HL-60 (cell line): ENCODE results near the gene TCF3.
A peak's percentile ranks its signal among the peaks of the same experiment; 100 is the strongest.

Experiments
- DNase-seq, 2 experiments: peaks; one replicate each; pipeline ENCODE4 v3.0.0-alpha.2; 2010 to 2020; ENCODE audit warnings: low read depth in 1 of 2, low spot score in 1 of 2
- H3K27ac ChIP-seq: fragments of 250-450 bp; sonication (Bioruptor Pico); replicated peaks from 2 replicates; pipeline ENCODE4 v1.5.1; 2020; ENCODE audit warnings: mild to moderate bottlenecking, moderate library complexity
- H3K27me3 ChIP-seq: fragments of 250-450 bp; sonication (Bioruptor Pico); 2 replicates; pipeline ENCODE4 v1.5.1; 2021; ENCODE audit warnings: mild to moderate bottlenecking, moderate library complexity; ENCODE audit not compliant: insufficient read depth, poor library complexity, severe bottlenecking
- H3K4me3 ChIP-seq: replicated peaks from 2 replicates; pipeline ENCODE4 v1.5.1; 2011; ENCODE audit warnings: mild to moderate bottlenecking, control low read depth, low read length; ENCODE audit not compliant: insufficient read depth
- GABPA ChIP-seq: IDR thresholded peaks from 2 replicates; pipeline ENCODE4 v1.6.1; 2012; ENCODE audit warnings: low read depth
- POLR2AphosphoS5 ChIP-seq: IDR thresholded peaks from 2 replicates; pipeline ENCODE4 v1.6.1; 2012; ENCODE audit warnings: low read depth
- SPI1 ChIP-seq: IDR thresholded peaks from 2 replicates; pipeline ENCODE4 v1.6.1; 2012; ENCODE audit warnings: low read depth, mild to moderate bottlenecking, borderline replicate concordance
- long read RNA-seq: library from polyadenylated mRNA; unstranded; transcript quantifications from one replicate; pipeline ENCODE4 v2.0.0, GENCODE V29; 2020
- TF ChIP-seq, protein P1 (sequence below): IDR thresholded peaks from 2 replicates; pipeline ENCODE4 v1.6.1; 2012; ENCODE audit warnings: low read depth; ENCODE audit not compliant: insufficient replicate concordance
- TF ChIP-seq, protein P2 (sequence below): IDR thresholded peaks from one replicate; pipeline ENCODE4 v1.5.1; 2011; ENCODE audit warnings: low read length, control low read depth, inconsistent platforms; ENCODE audit not compliant: insufficient read depth

The TCF3 gene
- long read RNA-seq, partial matches to known transcripts = 17 of 61 reads
- long read RNA-seq, other reads (novel, unspliced or antisense) = 43 of 61 reads

DNA sequence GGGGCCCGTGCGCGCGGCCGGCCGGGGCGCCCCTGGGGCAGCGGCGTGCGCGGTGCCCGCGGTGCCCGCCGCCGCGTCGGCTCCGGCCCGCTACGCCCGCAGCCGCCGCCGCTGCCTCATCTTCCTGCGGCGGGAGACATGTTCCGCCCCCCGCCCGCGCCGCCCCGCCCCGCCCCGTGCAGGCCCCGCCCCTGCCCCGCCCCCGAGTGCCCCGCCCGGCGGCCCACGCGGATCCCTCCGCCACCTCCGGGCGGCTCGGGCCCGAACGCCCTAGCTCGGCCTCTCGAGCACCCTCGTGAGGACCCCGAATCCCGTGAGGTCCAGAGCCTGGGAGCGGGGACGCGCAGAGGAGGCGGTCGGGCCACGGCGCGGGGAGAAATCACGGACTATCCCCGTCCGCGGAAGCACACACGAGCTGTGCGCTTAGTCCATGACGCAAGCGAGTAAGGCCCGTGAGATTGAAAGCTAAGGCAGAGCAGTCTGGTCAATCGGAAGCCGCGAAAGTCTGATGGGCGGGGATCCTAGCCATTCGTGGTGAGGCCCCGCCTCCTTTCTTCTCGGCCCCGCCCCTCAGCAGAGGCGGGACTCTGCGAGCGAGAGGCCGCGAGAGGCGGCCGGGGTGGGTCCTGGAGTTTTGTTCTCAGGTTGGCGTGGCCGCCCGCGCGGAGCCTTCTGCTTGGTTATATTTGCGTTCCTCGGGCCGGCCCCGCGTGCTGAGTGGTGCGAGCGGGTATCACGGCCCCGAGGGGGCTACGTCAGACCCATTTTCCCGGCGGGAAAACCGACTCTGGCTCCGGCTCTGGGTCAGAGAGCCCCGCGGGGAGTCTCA, at the start of gene TCF3:
Gene TCF3, minus strand, starts transcription at position 145 of the 829 bp plus-strand sequence. CDS start 2,367 bp downstream, outside the sequence.
- no peaks in the 10 kb centered on the region for H3K27me3 ChIP-seq
- peak; percentile 97 to 98 for DNase-seq
- H3K4me3 ChIP-seq = peak within 1 kb of the TSS; percentile 57
- peak; percentile 41; the same call in 1 of the 2 replicates for TF ChIP-seq POLR2AphosphoS5
- TF ChIP-seq GABPA = 0 out of 2 replicates have a peak, but pooled peaks have one; percentile 27
- TF ChIP-seq, protein P1, sequence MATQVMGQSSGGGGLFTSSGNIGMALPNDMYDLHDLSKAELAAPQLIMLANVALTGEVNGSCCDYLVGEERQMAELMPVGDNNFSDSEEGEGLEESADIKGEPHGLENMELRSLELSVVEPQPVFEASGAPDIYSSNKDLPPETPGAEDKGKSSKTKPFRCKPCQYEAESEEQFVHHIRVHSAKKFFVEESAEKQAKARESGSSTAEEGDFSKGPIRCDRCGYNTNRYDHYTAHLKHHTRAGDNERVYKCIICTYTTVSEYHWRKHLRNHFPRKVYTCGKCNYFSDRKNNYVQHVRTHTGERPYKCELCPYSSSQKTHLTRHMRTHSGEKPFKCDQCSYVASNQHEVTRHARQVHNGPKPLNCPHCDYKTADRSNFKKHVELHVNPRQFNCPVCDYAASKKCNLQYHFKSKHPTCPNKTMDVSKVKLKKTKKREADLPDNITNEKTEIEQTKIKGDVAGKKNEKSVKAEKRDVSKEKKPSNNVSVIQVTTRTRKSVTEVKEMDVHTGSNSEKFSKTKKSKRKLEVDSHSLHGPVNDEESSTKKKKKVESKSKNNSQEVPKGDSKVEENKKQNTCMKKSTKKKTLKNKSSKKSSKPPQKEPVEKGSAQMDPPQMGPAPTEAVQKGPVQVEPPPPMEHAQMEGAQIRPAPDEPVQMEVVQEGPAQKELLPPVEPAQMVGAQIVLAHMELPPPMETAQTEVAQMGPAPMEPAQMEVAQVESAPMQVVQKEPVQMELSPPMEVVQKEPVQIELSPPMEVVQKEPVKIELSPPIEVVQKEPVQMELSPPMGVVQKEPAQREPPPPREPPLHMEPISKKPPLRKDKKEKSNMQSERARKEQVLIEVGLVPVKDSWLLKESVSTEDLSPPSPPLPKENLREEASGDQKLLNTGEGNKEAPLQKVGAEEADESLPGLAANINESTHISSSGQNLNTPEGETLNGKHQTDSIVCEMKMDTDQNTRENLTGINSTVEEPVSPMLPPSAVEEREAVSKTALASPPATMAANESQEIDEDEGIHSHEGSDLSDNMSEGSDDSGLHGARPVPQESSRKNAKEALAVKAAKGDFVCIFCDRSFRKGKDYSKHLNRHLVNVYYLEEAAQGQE = no peak
- peak within 1 kb of the TSS; percentile 100 for H3K27ac ChIP-seq

DNA sequence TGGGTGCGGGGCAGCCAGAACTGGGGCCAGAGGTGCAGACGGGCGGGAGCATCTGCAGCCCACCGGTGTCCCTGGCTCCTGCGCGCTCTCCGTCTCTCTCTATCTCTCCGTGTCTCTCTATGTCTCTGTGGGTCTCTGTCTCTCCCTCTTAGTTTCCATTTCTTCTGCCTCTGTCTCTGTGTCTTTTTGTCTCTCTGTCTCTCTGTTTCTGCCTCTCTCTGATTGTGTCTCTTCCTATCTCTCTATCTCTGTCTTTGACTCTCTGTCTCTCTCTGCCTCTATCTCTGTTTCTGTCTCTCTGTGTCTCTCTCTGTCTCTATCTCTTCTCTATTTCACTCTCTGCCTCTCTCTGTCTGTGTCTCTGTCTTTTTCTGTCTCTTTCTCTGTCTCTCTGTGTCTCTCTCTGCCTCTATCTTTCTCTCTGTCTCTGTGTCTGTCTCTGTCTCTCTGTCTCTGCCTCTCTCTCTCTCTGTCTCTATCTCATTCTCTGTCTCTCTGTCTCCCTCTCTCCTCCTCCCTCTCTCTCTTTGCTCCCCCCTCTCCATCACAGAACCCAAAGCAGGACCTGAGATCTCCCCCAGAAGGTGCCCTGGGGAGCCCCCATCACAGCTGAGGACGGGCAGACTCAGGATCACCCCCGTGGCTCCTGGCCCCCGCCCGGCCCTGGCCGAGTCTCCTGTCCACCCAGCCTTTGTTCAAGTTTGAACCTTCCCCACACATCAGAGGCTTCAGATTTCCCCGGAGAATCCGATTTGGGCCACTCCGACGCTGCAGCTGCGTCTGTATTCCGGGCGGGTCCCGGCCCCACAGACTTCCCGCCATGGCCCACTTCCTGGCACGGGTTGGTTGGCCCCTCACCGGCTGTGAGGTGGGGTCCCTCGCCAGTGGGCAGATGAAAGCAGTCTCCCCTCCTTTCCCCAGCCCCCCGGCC, 48.6 kb upstream of the TCF3 start:
- no peak for DNase-seq
- Histone ChIP-seq H3K27ac (no peak overlapping the region), H3K27me3 (peaks cover 20% of the 10 kb centered on the region), H3K4me3 (no peak overlapping the region)
- no peak for TF ChIP-seq SPI1
- TF ChIP-seq, protein P1 = no peak
- no peak for TF ChIP-seq GABPA

DNA sequence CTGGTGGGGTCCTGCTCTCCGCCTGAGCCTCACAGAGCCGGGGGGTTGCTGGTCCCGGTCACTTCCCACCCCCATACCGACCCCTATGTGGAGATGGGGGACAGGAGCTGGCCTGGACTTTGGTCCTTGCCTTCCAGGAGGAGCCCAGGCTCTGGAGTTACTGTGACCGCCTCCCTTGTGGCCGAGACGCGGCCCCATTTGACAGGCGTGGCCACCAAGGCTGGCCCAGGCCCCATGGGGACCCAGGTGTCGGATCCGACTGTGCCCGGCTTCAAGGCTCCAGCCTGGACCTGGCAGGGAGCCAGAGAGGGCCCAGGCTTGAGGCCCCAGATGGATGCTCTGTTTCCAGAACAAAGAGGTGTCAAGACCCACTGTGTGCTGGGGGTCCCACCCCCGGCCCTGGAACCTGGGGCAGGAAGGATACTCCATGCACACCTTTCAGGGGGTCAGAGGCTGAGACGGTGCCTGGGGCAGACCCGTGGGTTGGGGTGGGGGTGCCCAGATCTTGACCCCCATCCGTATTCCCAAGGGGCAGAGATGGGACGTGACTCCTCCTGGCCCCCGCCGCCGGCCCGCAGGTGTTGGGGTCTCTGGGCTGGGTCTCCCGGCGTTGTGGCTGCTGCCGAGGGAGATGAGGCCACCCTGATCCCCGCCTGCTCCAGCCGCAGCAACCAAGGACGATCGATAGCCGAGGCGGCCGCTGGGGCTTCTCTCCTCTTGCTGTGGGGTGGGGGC, 47.8 kb upstream of the TCF3 start:
- Histone ChIP-seq H3K4me3 (no peak overlapping the region), H3K27me3 (peaks cover 20% of the 10 kb centered on the region), H3K27ac (no peak overlapping the region)
- TF ChIP-seq SPI1 = no peak
- no peak for TF ChIP-seq GABPA
- TF ChIP-seq POLR2AphosphoS5 = no peak
- TF ChIP-seq, protein P1 = no peak
- TF ChIP-seq, protein P2, sequence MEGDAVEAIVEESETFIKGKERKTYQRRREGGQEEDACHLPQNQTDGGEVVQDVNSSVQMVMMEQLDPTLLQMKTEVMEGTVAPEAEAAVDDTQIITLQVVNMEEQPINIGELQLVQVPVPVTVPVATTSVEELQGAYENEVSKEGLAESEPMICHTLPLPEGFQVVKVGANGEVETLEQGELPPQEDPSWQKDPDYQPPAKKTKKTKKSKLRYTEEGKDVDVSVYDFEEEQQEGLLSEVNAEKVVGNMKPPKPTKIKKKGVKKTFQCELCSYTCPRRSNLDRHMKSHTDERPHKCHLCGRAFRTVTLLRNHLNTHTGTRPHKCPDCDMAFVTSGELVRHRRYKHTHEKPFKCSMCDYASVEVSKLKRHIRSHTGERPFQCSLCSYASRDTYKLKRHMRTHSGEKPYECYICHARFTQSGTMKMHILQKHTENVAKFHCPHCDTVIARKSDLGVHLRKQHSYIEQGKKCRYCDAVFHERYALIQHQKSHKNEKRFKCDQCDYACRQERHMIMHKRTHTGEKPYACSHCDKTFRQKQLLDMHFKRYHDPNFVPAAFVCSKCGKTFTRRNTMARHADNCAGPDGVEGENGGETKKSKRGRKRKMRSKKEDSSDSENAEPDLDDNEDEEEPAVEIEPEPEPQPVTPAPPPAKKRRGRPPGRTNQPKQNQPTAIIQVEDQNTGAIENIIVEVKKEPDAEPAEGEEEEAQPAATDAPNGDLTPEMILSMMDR = no peak
- no peak for DNase-seq
